H9 (cell line): Measurements from ENCODE around the gene SMIM12. TPM values are rescaled to one million over a fixed set of nuclear protein-coding genes. Genes with fewer than 3 reads are reported as not detected.

ENCODE experiments used
- DNase-seq: peaks from one replicate; pipeline ENCODE4 v3.0.0-alpha.2; 2017
- H2AFZ ChIP-seq: one replicate; pipeline ENCODE4 v1.6.1; 2013; ENCODE audit warnings: mild to moderate bottlenecking, low read length, control low read depth, moderate library complexity
- H2AK5ac ChIP-seq: 2 replicates; pipeline ENCODE4 v1.6.1; 2013; ENCODE audit warnings: low read length, control low read depth, mixed read lengths; ENCODE audit not compliant: insufficient read length
- H2BK120ac ChIP-seq: one replicate; pipeline ENCODE4 v1.6.1; 2013; ENCODE audit warnings: low read depth, mild to moderate bottlenecking, low read length, control low read depth, inconsistent platforms; ENCODE audit not compliant: poor library complexity, severe bottlenecking
- H2BK12ac ChIP-seq: 2 replicates; pipeline ENCODE4 v1.6.1; 2013; ENCODE audit warnings: low read length, control low read depth, mixed read lengths, low read depth; ENCODE audit not compliant: insufficient read length
- H2BK15ac ChIP-seq: 2 replicates; pipeline ENCODE4 v1.6.1; 2013; ENCODE audit warnings: low read depth, low read length, control low read depth
- H2BK20ac ChIP-seq: one replicate; pipeline ENCODE4 v1.6.1; 2013; ENCODE audit warnings: low read depth, mild to moderate bottlenecking, low read length, control low read depth, inconsistent platforms; ENCODE audit not compliant: poor library complexity, severe bottlenecking
- H2BK5ac ChIP-seq: 2 replicates; pipeline ENCODE4 v1.6.1; 2013; ENCODE audit warnings: low read length, control low read depth, mixed read lengths; ENCODE audit not compliant: insufficient read length
- H3K14ac ChIP-seq: 2 replicates; pipeline ENCODE4 v1.6.1; 2013; ENCODE audit warnings: low read length, control low read depth; ENCODE audit not compliant: insufficient read depth
- H3K18ac ChIP-seq: 2 replicates; pipeline ENCODE4 v1.6.1; 2013; ENCODE audit warnings: low read depth, mild to moderate bottlenecking, mixed read lengths, low read length, control low read depth; ENCODE audit not compliant: insufficient read length
- H3K23ac ChIP-seq: 2 replicates; pipeline ENCODE4 v1.6.1; 2013; ENCODE audit warnings: low read length, control low read depth, mixed read lengths, low read depth; ENCODE audit not compliant: insufficient read length
- H3K23me2 ChIP-seq: 2 replicates; pipeline ENCODE4 v1.6.1; 2013; ENCODE audit warnings: low read depth, mild to moderate bottlenecking, mixed read lengths, low read length, control low read depth; ENCODE audit not compliant: insufficient read length, poor library complexity, severe bottlenecking
- H3K27ac ChIP-seq: 2 replicates; pipeline ENCODE4 v1.5.1; 2013; ENCODE audit warnings: low read length, control low read depth, mixed read lengths, low read depth; ENCODE audit not compliant: insufficient read length
- H3K27me3 ChIP-seq: 2 replicates; pipeline ENCODE4 v1.6.1; 2013; ENCODE audit warnings: low read length, control low read depth, inconsistent platforms; ENCODE audit not compliant: insufficient read depth
- H3K4ac ChIP-seq: 2 replicates; pipeline ENCODE4 v1.6.1; 2013; ENCODE audit warnings: low read depth, mild to moderate bottlenecking, control low read depth, inconsistent platforms, low read length, moderate library complexity
- H3K4me1 ChIP-seq: 2 replicates; pipeline ENCODE4 v1.6.1; 2013; ENCODE audit warnings: low read length, control low read depth, inconsistent platforms; ENCODE audit not compliant: insufficient read depth
- H3K4me2 ChIP-seq: 2 replicates; pipeline ENCODE4 v1.6.1; 2013; ENCODE audit warnings: low read length, control low read depth, mixed read lengths; ENCODE audit not compliant: insufficient read length, insufficient read depth
- H3K56ac ChIP-seq: 2 replicates; pipeline ENCODE4 v1.6.1; 2013; ENCODE audit warnings: low read depth, mild to moderate bottlenecking, mixed read lengths, low read length, control low read depth; ENCODE audit not compliant: insufficient read length
- H3K79me1 ChIP-seq: 2 replicates; pipeline ENCODE4 v1.6.1; 2013; ENCODE audit warnings: low read depth, mild to moderate bottlenecking, moderate library complexity, low read length, control low read depth, inconsistent platforms; ENCODE audit not compliant: insufficient read depth, poor library complexity, severe bottlenecking
- H3K79me2 ChIP-seq: 2 replicates; pipeline ENCODE4 v1.6.1; 2013; ENCODE audit warnings: low read length, control low read depth, inconsistent platforms; ENCODE audit not compliant: insufficient read depth
- H3K9ac ChIP-seq: 2 replicates; pipeline ENCODE4 v1.6.1; 2013; ENCODE audit warnings: low read length, control low read depth, mixed read lengths; ENCODE audit not compliant: insufficient read length; ENCODE audit errors: extremely low read depth
- H3K9me3 ChIP-seq: one replicate; pipeline ENCODE4 v1.6.1; 2013; ENCODE audit warnings: low read depth, low read length, inconsistent platforms; ENCODE audit not compliant: control insufficient read depth
- H3T11ph ChIP-seq: one replicate; pipeline ENCODE4 v1.6.1; 2013; ENCODE audit warnings: mild to moderate bottlenecking, low read length, control low read depth, inconsistent platforms
- H4K20me1 ChIP-seq: one replicate; pipeline ENCODE4 v1.6.1; 2013; ENCODE audit not compliant: control insufficient read depth, insufficient read length, insufficient read depth
- H4K5ac ChIP-seq: 2 replicates; pipeline ENCODE4 v1.6.1; 2013; ENCODE audit warnings: low read depth, mild to moderate bottlenecking, mixed read lengths, low read length, control low read depth; ENCODE audit not compliant: insufficient read length
- H4K8ac ChIP-seq: replicated peaks from 2 replicates; pipeline ENCODE4 v1.6.1; 2013; ENCODE audit warnings: low read length, control low read depth, mixed read lengths, low read depth; ENCODE audit not compliant: insufficient read length
- H4K91ac ChIP-seq: 2 replicates; pipeline ENCODE4 v1.6.1; 2013; ENCODE audit warnings: low read depth, mild to moderate bottlenecking, moderate library complexity, mixed read lengths, low read length, control low read depth; ENCODE audit not compliant: insufficient read length
- H3K27ac Mint-ChIP-seq, 3 experiments: 2 replicates in 2 of 3; 3 replicates in 1 of 3; pipeline ENCODE4 v1.8.0; 2020 to 2021; ENCODE audit warnings: mixed read lengths in 3 of 3, mild to moderate bottlenecking in 1 of 3, moderate library complexity in 1 of 3
- H3K27me3 Mint-ChIP-seq: 2 replicates; pipeline ENCODE4 v1.8.0; 2021; ENCODE audit warnings: low read depth, mild to moderate bottlenecking, moderate library complexity, mixed read lengths
- H3K36me3 Mint-ChIP-seq, 3 experiments: 2 replicates in 2 of 3; 3 replicates in 1 of 3; pipeline ENCODE4 v1.8.0; 2020 to 2021; ENCODE audit warnings: low read depth in 3 of 3, mixed read lengths in 3 of 3; ENCODE audit not compliant: insufficient read depth in 1 of 3
- H3K4me1 Mint-ChIP-seq, 2 experiments: 2 replicates each; pipeline ENCODE4 v1.8.0; 2020; ENCODE audit warnings: mixed read lengths in 2 of 2
- H3K4me3 Mint-ChIP-seq, 2 experiments: 2 replicates in 1 of 2; 3 replicates in 1 of 2; pipeline ENCODE4 v1.8.0; 2020 to 2021; ENCODE audit warnings: mild to moderate bottlenecking in 2 of 2, mixed read lengths in 2 of 2, moderate library complexity in 1 of 2
- H3K9me3 Mint-ChIP-seq, 2 experiments: 2 replicates in 1 of 2; 3 replicates in 1 of 2; pipeline ENCODE4 v1.8.0; 2020; ENCODE audit warnings: mild to moderate bottlenecking in 2 of 2, mixed read lengths in 2 of 2, moderate library complexity in 1 of 2
- WGBS: extraction: QIAGEN DNeasy Blood & Tissue Kit; methylation state at CpG from one replicate; pipeline ENCODE4 v1.1.7; 2013; ENCODE audit warnings: missing lambda C conversion rate, low lambda C conversion rate, mixed read lengths; ENCODE audit not compliant: insufficient read length; ENCODE audit errors: extremely low coverage; 5-methylcytosine and 5-hydroxymethylcytosine counted together
- total RNA-seq: library from RNA; stranded (reverse); gene quantifications from 2 replicates; pipeline ENCODE4 v1.2.1, GENCODE V29; 2021
- TF ChIP-seq, protein P1 (sequence below): fragments of 200-600 bp; sonication (generic); conservative IDR thresholded peaks from 3 replicates; pipeline ENCODE4 v1.8.0; 2021; ENCODE audit warnings: antibody characterized with exemption, mild to moderate bottlenecking

Gene SMIM12
- total RNA-seq, 1 experiment from 2014 or later, result 40.9 TPM

- no peak overlapping the region for H2AK5ac ChIP-seq
- H2AFZ ChIP-seq, result no peak overlapping the region
- no peak overlapping the region for H4K5ac ChIP-seq
- H3K4me3 Mint-ChIP-seq, result no peak overlapping the region
- no peak overlapping the region for H3K27ac ChIP-seq
- H2BK120ac ChIP-seq, result no peak overlapping the region
- H3K9me3 ChIP-seq, result no peaks in the 10 kb centered on the region
- H3K4ac ChIP-seq, result no peak overlapping the region
- H2BK20ac ChIP-seq, result no peak overlapping the region
- H3K79me2 ChIP-seq, result no peaks in the 10 kb centered on the region
- H3K4me2 ChIP-seq, result no peak overlapping the region
- no peaks in the 10 kb centered on the region for H3K79me1 ChIP-seq
- H3K27me3 Mint-ChIP-seq, result peaks cover 4% of the 10 kb centered on the region
- H3K27me3 ChIP-seq, result no peaks in the 10 kb centered on the region
- H3K9ac ChIP-seq, result no peak overlapping the region
- H3K27ac Mint-ChIP-seq, result no peak overlapping the region
- H2BK5ac ChIP-seq, result no peak overlapping the region
- H3K4me1 ChIP-seq, result no peaks in the 10 kb centered on the region
- no peak overlapping the region for H3T11ph ChIP-seq
- no peaks in the 10 kb centered on the region for H3K4me1 Mint-ChIP-seq
- DNase-seq, result no peak
- TF ChIP-seq, protein P1, sequence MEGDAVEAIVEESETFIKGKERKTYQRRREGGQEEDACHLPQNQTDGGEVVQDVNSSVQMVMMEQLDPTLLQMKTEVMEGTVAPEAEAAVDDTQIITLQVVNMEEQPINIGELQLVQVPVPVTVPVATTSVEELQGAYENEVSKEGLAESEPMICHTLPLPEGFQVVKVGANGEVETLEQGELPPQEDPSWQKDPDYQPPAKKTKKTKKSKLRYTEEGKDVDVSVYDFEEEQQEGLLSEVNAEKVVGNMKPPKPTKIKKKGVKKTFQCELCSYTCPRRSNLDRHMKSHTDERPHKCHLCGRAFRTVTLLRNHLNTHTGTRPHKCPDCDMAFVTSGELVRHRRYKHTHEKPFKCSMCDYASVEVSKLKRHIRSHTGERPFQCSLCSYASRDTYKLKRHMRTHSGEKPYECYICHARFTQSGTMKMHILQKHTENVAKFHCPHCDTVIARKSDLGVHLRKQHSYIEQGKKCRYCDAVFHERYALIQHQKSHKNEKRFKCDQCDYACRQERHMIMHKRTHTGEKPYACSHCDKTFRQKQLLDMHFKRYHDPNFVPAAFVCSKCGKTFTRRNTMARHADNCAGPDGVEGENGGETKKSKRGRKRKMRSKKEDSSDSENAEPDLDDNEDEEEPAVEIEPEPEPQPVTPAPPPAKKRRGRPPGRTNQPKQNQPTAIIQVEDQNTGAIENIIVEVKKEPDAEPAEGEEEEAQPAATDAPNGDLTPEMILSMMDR, result no peak
- no CpG with 5 or more reads among the region's 3 CpGs for WGBS
- H4K20me1 ChIP-seq, result no peaks in the 10 kb centered on the region
- no peaks in the 10 kb centered on the region for H3K9me3 Mint-ChIP-seq
- no peak overlapping the region for H3K23ac ChIP-seq
- no peak overlapping the region for H3K18ac ChIP-seq
- no peak overlapping the region for H2BK12ac ChIP-seq
- H4K8ac ChIP-seq, result no peak overlapping the region
- H3K36me3 Mint-ChIP-seq, result no peaks in the 10 kb centered on the region
- H3K14ac ChIP-seq, result no peak overlapping the region
- no peak overlapping the region for H2BK15ac ChIP-seq
- no peak overlapping the region for H4K91ac ChIP-seq
- H3K56ac ChIP-seq, result no peak overlapping the region
- no peaks in the 10 kb centered on the region for H3K23me2 ChIP-seq
Measured at GRCh38 chr1:34829250-34829649, 30.3 kb downstream of the SMIM12 start.
